HUDEP-2 (cell line): ENCODE data around the gene ADGRB2.

Experiments used
- DNase-seq, 76 experiments: peaks; one replicate each; lab custom pipeline; 2025; ENCODE audit not compliant: unreplicated experiment in 76 of 76; lab: John Stamatoyannopoulos, UW

ADGRB2 gene

GRCh38 chr1:31795096-31795675, 31.0 kb upstream of the ADGRB2 start:
- DNase-seq = no peak

- no peak for DNase-seq
Measured at GRCh38 chr1:31793586-31794285, 29.6 kb upstream of the ADGRB2 start.

GRCh38 chr1:31793086-31793485, 28.9 kb upstream of the ADGRB2 start:
- no peak for DNase-seq

- no peak for DNase-seq
Measured at GRCh38 chr1:31792541-31792940, 28.4 kb upstream of the ADGRB2 start.

- no peak for DNase-seq
Measured at GRCh38 chr1:31792116-31792515, 28.0 kb upstream of the ADGRB2 start.

- DNase-seq = no peak
Measured at GRCh38 chr1:31791131-31791858, 27.2 kb upstream of the ADGRB2 start.

- DNase-seq = no peak
Measured at GRCh38 chr1:31790641-31791091, 26.5 kb upstream of the ADGRB2 start.

- DNase-seq = no peak
Measured at GRCh38 chr1:31790140-31790539, 26.0 kb upstream of the ADGRB2 start.

GRCh38 chr1:31789259-31790065, 25.3 kb upstream of the ADGRB2 start:
- peak in 73 of 76 experiments; percentile 20 to 93 (median 76) for DNase-seq

- peak in 3 of 76 experiments; percentile 41 to 58 (median 43) for DNase-seq
Measured at GRCh38 chr1:31788825-31789256, 24.7 kb upstream of the ADGRB2 start.

GRCh38 chr1:31788138-31788824, 24.1 kb upstream of the ADGRB2 start:
- peak in 73 of 76 experiments; percentile 15 to 86 (median 70) for DNase-seq

GRCh38 chr1:31787786-31788137, 23.6 kb upstream of the ADGRB2 start:
- no peak for DNase-seq

- no peak for DNase-seq
Measured at GRCh38 chr1:31787261-31787660, 23.1 kb upstream of the ADGRB2 start.

GRCh38 chr1:31786366-31787060, 22.4 kb upstream of the ADGRB2 start:
- peak in 7 of 76 experiments; percentile 10 to 33 (median 18) for DNase-seq

- no peak for DNase-seq
Measured at GRCh38 chr1:31785947-31786290, 21.8 kb upstream of the ADGRB2 start.

- no peak for DNase-seq
Measured at GRCh38 chr1:31785020-31785946, 21.1 kb upstream of the ADGRB2 start.

GRCh38 chr1:31784356-31785019, 20.3 kb upstream of the ADGRB2 start:
- no peak for DNase-seq

GRCh38 chr1:31783846-31784245, 19.7 kb upstream of the ADGRB2 start:
- no peak for DNase-seq
